ENCODE results near the gene MMEL1.
"Not testable (repeated sequence)": the region's sequence is repeated elsewhere in the genome, so short reads cannot be mapped to it uniquely, and the experiment has no call there.

Gene MMEL1, protein sequence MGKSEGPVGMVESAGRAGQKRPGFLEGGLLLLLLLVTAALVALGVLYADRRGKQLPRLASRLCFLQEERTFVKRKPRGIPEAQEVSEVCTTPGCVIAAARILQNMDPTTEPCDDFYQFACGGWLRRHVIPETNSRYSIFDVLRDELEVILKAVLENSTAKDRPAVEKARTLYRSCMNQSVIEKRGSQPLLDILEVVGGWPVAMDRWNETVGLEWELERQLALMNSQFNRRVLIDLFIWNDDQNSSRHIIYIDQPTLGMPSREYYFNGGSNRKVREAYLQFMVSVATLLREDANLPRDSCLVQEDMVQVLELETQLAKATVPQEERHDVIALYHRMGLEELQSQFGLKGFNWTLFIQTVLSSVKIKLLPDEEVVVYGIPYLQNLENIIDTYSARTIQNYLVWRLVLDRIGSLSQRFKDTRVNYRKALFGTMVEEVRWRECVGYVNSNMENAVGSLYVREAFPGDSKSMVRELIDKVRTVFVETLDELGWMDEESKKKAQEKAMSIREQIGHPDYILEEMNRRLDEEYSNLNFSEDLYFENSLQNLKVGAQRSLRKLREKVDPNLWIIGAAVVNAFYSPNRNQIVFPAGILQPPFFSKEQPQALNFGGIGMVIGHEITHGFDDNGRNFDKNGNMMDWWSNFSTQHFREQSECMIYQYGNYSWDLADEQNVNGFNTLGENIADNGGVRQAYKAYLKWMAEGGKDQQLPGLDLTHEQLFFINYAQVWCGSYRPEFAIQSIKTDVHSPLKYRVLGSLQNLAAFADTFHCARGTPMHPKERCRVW

GRCh38 chr1:2632561-2633361, at the start of gene MMEL1:
Gene MMEL1, minus strand, starts transcription at chr1:2633016. Its CDS starts 3,532 bp downstream, at chr1:2629484.
- Mint-ChIP-seq H3K27ac (no peak within 1 kb of the TSS), H3K4me1 (no peaks in the 10 kb centered on the region), H3K36me3 (peaks cover 1% of the 10 kb centered on the region), H3K4me3 (no peak within 1 kb of the TSS), H3K9me3 (peaks cover 4% of the 10 kb centered on the region), H3K27me3 (peaks cover 15% of the 10 kb centered on the region)
- no peak for DNase-seq (ENCODE audit: low spot score in 2 of 2)
- ATAC-seq (ENCODE audit: low read depth): no peak

GRCh38 chr1:2676726-2677125, 43.9 kb upstream of the MMEL1 start:
- DNase-seq (ENCODE audit: low spot score in 2 of 2); H3K4me1 Mint-ChIP-seq; H3K27ac Mint-ChIP-seq; H3K36me3 Mint-ChIP-seq; H3K27me3 Mint-ChIP-seq; ATAC-seq (ENCODE audit: low read depth); H3K4me3 Mint-ChIP-seq; H3K9me3 Mint-ChIP-seq: not testable (repeated sequence)

GRCh38 chr1:2671656-2672055, 38.8 kb upstream of the MMEL1 start:
- not testable (repeated sequence) for H3K27me3 Mint-ChIP-seq; DNase-seq (ENCODE audit: low spot score in 2 of 2); H3K36me3 Mint-ChIP-seq; H3K4me1 Mint-ChIP-seq; H3K27ac Mint-ChIP-seq; H3K9me3 Mint-ChIP-seq; H3K4me3 Mint-ChIP-seq; ATAC-seq (ENCODE audit: low read depth)

- H3K27me3 Mint-ChIP-seq; H3K4me3 Mint-ChIP-seq; H3K4me1 Mint-ChIP-seq; H3K36me3 Mint-ChIP-seq; H3K27ac Mint-ChIP-seq; ATAC-seq (ENCODE audit: low read depth); H3K9me3 Mint-ChIP-seq: not testable (repeated sequence)
- peak in 1 of 2 donors; percentile 35 for DNase-seq (ENCODE audit: low spot score in 2 of 2)
Observed at GRCh38 chr1:2659806-2660205, 27.0 kb upstream of the MMEL1 start.

DNA sequence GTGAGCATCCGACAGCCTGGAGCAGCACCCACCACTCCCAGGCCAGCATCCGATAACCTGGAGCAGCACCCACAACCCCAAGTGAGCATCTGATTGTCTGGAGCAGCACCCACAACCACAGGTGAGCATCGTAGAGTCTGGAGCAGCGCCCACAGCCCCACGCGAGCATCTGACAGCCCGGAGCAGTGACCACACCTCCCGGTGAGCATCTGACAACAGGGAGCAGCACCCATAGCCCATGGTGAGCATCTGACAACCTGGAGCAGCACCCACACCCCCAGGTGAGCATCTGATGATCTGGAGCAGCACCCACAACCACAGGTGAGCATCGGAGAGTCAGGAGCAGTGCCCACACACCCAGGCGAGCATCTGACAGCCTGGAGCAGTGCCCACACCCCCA, 25.1 kb upstream of the MMEL1 start:
- H3K4me3 Mint-ChIP-seq; H3K36me3 Mint-ChIP-seq; H3K4me1 Mint-ChIP-seq; ATAC-seq (ENCODE audit: low read depth); H3K9me3 Mint-ChIP-seq; H3K27ac Mint-ChIP-seq: not testable (repeated sequence)
- H3K27me3 Mint-ChIP-seq: peaks cover 27% of the 10 kb centered on the region
- peak in 1 of 2 donors; percentile 12 for DNase-seq (ENCODE audit: low spot score in 2 of 2)

DNA sequence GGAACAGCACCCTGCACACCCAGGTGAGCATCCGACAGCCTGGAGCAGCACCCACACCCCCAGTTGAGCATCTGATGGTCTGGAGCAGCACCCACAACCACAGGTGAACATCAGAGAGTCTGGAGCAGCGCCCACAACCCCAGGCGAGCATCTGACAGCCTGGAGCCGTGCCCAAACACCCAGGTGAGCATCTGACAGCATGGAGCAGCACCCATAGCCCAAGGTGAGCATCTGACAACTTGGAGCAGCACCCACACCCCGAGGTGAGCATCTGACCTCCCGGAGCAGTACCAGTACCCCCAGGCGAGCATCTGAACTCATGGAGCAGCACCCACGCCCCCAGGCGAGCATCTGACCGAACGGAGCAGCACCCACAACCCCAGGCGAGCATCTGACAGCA, 24.3 kb upstream of the MMEL1 start:
- H3K4me1 Mint-ChIP-seq: not testable (repeated sequence)

DNA sequence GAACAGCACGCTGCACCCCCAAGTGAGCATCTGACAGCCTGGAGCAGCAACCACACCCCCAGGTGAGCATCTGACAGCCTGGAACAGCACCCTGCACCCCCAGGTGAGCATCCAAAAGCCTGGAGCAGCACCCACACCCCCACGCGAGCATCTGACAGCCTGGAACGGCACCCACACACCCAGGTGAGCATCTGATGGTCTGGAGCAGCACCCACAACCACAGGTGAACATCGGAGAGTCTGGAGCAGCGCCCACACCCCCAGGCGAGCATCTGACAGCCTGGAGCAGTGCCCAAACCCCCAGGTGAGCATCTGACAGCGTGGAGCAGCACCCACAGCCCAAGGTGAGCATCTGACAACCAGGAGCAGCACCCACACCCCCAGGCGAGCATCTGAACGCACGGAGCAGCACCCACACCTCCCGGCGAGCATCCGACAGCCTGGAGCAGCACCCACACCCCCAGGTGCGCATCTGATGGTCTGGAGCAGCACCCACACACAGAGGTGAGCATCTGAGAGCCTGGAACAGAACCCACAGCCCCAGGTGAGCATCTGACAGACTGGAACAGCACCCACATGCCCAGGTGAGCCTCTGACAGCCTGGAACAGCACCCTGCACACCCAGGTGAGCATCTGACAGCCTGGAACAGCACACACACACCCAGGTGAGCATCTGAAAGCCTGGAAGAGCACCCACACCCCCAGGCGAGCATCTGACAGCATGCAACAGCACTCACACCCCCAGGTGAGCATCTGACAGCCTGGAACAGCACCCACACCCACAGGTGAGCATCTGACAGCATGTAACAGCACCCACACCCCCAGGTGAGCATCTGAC, 23.0 kb upstream of the MMEL1 start:
- not testable (repeated sequence) for H3K27ac Mint-ChIP-seq; DNase-seq (ENCODE audit: low spot score in 2 of 2); H3K36me3 Mint-ChIP-seq; ATAC-seq (ENCODE audit: low read depth); H3K4me3 Mint-ChIP-seq; H3K4me1 Mint-ChIP-seq; H3K9me3 Mint-ChIP-seq
- H3K27me3 Mint-ChIP-seq: peaks cover 36% of the 10 kb centered on the region

More for the DNA sequence above, 24.3 kb upstream of the MMEL1 start:
- not testable (repeated sequence) for H3K4me3 Mint-ChIP-seq; H3K27ac Mint-ChIP-seq; H3K9me3 Mint-ChIP-seq; H3K36me3 Mint-ChIP-seq; ATAC-seq (ENCODE audit: low read depth)
- DNase-seq (ENCODE audit: low spot score in 2 of 2): peak in 1 of 2 donors; percentile 9
- H3K27me3 Mint-ChIP-seq: peaks cover 33% of the 10 kb centered on the region

GRCh38 chr1:2654443-2654948, 21.7 kb upstream of the MMEL1 start:
- ATAC-seq (ENCODE audit: low read depth); H3K4me3 Mint-ChIP-seq; H3K4me1 Mint-ChIP-seq; H3K27ac Mint-ChIP-seq; H3K9me3 Mint-ChIP-seq; H3K36me3 Mint-ChIP-seq: not testable (repeated sequence)
- peak in 1 of 2 donors; percentile 39 for DNase-seq (ENCODE audit: low spot score in 2 of 2)
- peaks cover 36% of the 10 kb centered on the region for H3K27me3 Mint-ChIP-seq

GRCh38 chr1:2653741-2654442, 21.1 kb upstream of the MMEL1 start:
- H3K4me1 Mint-ChIP-seq; H3K4me3 Mint-ChIP-seq; ATAC-seq (ENCODE audit: low read depth); H3K36me3 Mint-ChIP-seq; H3K9me3 Mint-ChIP-seq; H3K27ac Mint-ChIP-seq: not testable (repeated sequence)
- peaks cover 36% of the 10 kb centered on the region for H3K27me3 Mint-ChIP-seq
- peak in 1 of 2 donors; percentile 53 for DNase-seq (ENCODE audit: low spot score in 2 of 2)

DNA sequence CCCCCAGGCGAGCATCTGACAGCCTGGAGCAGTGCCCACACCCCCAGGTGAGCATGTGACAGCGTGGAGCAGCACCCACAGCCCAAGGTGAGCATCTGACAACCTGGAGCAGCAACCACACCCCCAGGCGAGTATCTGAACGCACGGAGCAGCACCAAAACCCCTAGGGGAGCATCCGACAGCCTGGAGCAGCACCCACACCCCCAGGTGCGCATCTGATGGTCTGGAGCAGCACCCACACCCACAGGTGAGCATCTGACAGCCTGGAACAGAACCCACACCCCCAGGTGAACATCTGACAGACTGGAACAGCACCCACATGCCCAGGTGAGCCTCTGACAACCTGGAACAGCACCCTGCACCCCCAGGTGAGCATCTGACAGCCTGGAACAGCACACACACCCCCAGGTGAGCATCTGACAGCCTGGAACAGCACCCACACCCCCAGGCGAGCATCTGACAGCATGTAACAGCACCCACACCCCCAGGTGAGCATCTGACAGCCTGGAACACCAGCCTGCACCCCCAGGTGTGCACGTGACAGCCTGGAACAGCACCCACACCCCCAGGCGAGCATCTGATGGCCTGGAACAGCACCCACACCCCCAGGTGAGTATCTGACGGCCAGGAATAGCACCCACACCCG, 20.2 kb upstream of the MMEL1 start:
- not testable (repeated sequence) for H3K4me3 Mint-ChIP-seq; ATAC-seq (ENCODE audit: low read depth); H3K27ac Mint-ChIP-seq; DNase-seq (ENCODE audit: low spot score in 2 of 2); H3K36me3 Mint-ChIP-seq; H3K9me3 Mint-ChIP-seq; H3K4me1 Mint-ChIP-seq
- peaks cover 36% of the 10 kb centered on the region for H3K27me3 Mint-ChIP-seq

DNA sequence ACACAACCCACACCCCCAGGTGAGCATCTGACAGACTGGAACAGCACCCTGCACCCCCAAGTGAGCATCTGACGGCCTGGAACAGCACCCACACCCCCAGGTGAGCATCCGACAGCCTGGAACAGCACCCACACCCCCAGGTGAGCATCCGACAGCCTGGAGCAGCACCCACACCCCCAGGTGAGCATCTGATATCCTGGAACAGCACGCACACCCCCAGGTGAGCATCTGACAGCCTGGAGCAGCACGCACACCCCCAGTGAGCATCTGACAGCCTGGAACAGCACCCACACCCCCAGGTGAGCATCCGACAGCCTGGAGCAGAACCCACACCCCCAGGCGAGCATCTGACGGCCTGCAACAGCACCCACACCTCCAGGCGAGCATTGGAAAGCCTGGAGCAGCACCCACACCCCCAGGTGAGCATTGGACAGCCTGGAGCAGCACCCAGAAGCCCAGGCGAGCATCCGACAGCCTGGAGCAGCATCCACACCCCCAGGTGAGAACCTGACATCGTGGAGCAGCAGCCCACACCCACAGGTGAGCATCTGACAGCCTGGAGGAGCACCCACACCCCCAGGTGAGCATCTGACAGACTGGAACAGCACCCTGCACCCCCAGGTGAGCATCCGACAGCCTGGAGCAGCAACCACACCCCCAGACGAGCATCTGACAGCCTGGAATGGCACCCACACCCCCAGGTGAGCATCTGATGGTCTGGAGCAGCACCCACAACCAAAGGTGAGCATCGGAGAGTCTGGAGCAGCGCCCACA, 19.5 kb upstream of the MMEL1 start:
- not testable (repeated sequence) for ATAC-seq (ENCODE audit: low read depth); H3K36me3 Mint-ChIP-seq; H3K9me3 Mint-ChIP-seq; H3K4me3 Mint-ChIP-seq; H3K4me1 Mint-ChIP-seq; H3K27ac Mint-ChIP-seq; DNase-seq (ENCODE audit: low spot score in 2 of 2)
- peaks cover 36% of the 10 kb centered on the region for H3K27me3 Mint-ChIP-seq
